Measurements from ENCODE around the gene WDR7. TPM values are rescaled to one million over a fixed set of nuclear protein-coding genes. Genes with fewer than 3 reads are reported as not detected.

The WDR7 gene
- polyA plus RNA-seq, 2 of the 4 experiments (the other 2 are of a cell fraction), result 4.2 to 7.0 TPM

DNA sequence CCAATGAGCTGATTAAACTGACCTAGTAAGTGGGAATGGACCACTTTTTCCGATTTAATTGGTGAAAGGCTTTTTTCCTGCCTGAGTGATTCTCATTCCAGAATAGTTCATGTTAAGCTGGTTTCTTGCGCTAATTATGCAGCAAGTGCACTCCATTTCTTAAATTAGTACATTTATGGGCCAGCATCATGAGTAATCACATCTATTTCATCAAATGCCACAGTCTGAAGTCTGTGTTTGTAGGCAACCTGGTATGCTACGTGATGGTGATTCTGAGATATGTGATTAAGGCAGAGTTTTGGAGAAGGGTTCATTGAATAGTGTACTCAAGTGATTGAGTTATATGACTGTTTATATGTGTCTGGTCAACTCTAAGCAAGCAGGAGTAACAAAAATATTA lies 367.7 kb downstream of the WDR7 start:
- POLR2A ChIA-PET, result no interaction called here
- CTCF ChIA-PET, result interaction anchor here (0.7 kb wide), 1 partner anchor 17 kb away, joined by 3 read pairs; no protein-coding TSS in a partner anchor
- no peak for FAIRE-seq

DNA sequence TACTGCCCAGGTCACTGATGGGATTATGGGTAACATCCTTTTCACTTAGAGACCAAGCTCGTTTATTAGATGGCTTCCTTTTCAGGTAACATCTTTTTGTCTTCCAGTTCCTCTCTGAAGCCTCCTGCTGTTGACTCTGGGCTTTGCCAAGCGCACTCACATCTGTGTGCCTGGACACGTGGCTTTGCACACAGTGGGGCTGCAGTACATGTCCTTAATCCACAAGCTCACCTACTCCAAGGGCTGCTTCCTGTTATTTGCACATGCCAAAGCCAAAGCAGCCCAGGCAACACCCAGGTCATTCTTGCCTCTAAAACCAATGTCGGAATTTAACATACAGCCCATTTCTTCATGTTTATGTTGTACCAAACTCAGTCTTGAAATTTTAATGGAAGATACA lies 371.6 kb downstream of the WDR7 start:
- no peaks in the 10 kb centered on the region for H3K4me1 ChIP-seq
- no peak for FAIRE-seq
- no peak for TF ChIP-seq POLR2AphosphoS2 (conservative IDR thresholded peaks at IDR 0.05; ENCODE audit: low read length)
- DNase-seq (ENCODE audit: low read depth in 1 of 2, low spot score in 1 of 2), result no peak
- H3K9me3 ChIP-seq, result no peaks in the 10 kb centered on the region
- CTCF ChIA-PET, result no interaction called here
- no peak overlapping the region for H3K4me3 ChIP-seq
- POLR2A ChIA-PET, result no interaction called here
- ATAC-seq, result no peak
- 71% methylated on average over 4 of the region's 4 CpGs for WGBS (ENCODE audit: missing lambda C conversion rate)
- no peak overlapping the region for H3K27ac ChIP-seq
- H3K4me2 ChIP-seq, result no peak overlapping the region

More for the DNA sequence above, 367.7 kb downstream of the WDR7 start:
- Histone ChIP-seq H3K4me2 (no peak overlapping the region), H3K27ac (no peak overlapping the region), H3K4me3 (no peak overlapping the region), H3K4me1 (no peaks in the 10 kb centered on the region), H3K9me3 (no peaks in the 10 kb centered on the region)
- 73% methylated on average over 3 of the region's 3 CpGs for WGBS (ENCODE audit: missing lambda C conversion rate)
- no peak for DNase-seq (ENCODE audit: low read depth in 1 of 2, low spot score in 1 of 2)
- TF ChIP-seq MAZ (IDR thresholded peaks at IDR 0.05; ENCODE audit: borderline replicate concordance, low read depth, low read length), result no peak
- TF ChIP-seq HOXA7 (CRISPR knock-in tag; IDR thresholded peaks at IDR 0.05), result no peak
- no peak for TF ChIP-seq TP53 (CRISPR knock-in tag; IDR thresholded peaks at IDR 0.05)
- no peak for TF ChIP-seq HOXB5 (CRISPR knock-in tag; IDR thresholded peaks at IDR 0.05)
- TF ChIP-seq, protein P1, sequence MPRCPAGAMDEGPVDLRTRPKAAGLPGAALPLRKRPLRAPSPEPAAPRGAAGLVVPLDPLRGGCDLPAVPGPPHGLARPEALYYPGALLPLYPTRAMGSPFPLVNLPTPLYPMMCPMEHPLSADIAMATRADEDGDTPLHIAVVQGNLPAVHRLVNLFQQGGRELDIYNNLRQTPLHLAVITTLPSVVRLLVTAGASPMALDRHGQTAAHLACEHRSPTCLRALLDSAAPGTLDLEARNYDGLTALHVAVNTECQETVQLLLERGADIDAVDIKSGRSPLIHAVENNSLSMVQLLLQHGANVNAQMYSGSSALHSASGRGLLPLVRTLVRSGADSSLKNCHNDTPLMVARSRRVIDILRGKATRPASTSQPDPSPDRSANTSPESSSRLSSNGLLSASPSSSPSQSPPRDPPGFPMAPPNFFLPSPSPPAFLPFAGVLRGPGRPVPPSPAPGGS (IDR thresholded peaks at IDR 0.05), result no peak
- TF ChIP-seq RARB (CRISPR knock-in tag; IDR thresholded peaks at IDR 0.05), result no peak
- ATAC-seq, result no peak

DNA sequence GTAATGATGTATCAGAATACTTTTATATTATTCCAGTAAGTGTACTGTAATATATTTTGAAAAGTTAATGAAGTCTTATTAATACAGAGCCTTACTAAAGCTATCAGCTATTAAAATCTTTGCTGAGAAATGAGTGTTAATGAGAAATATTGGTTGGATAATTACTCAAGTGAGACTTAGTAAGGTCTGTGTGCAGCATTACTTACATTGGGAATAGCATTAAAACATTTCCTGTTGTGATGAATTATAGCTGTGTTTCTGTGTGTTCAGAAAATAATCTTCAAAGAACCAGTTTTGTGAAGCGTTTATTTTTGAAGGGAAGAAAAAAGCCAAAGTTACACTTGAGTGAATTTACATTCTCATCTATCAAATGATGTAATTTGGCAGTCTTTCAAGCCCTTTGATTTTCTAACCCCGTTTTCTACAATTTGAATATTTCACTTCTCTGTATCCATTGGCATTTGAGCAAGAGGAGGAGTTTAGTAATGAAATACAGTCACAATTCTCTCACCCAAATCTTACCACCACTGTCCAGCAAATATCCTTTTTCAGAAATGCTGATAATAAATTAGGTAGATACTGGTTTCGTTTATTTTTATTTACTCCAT lies 372.2 kb downstream of the WDR7 start:
- POLR2A ChIA-PET, result no interaction called here
- H3K4me2 ChIP-seq, result no peak overlapping the region
- no peaks in the 10 kb centered on the region for H3K4me1 ChIP-seq
- DNase-seq (ENCODE audit: low read depth in 1 of 2, low spot score in 1 of 2), result no peak
- TF ChIP-seq MAZ (IDR thresholded peaks at IDR 0.05; ENCODE audit: borderline replicate concordance, low read depth, low read length) (no peak), KDM5A (IDR thresholded peaks at IDR 0.05) (no peak), POLR2AphosphoS2 (conservative IDR thresholded peaks at IDR 0.05; ENCODE audit: low read length) (no peak), FOSL2 (IDR thresholded peaks at IDR 0.05) (no peak), FOSL2 (CRISPR knock-in tag; IDR thresholded peaks at IDR 0.05) (no peak), RAD21 (conservative IDR thresholded peaks at IDR 0.05 in 1 of 2, IDR thresholded peaks at IDR 0.05 in 1 of 2) (no peak), ZSCAN20 (CRISPR knock-in tag; IDR thresholded peaks at IDR 0.05) (no peak), PHF8 (IDR thresholded peaks at IDR 0.05; ENCODE audit: borderline replicate concordance, low read depth) (no peak), NR3C1 (IDR thresholded peaks at IDR 0.05) (no peak)
- TF ChIP-seq, protein P1 (IDR thresholded peaks at IDR 0.05), result no peak
- TF ChIP-seq, protein P2, sequence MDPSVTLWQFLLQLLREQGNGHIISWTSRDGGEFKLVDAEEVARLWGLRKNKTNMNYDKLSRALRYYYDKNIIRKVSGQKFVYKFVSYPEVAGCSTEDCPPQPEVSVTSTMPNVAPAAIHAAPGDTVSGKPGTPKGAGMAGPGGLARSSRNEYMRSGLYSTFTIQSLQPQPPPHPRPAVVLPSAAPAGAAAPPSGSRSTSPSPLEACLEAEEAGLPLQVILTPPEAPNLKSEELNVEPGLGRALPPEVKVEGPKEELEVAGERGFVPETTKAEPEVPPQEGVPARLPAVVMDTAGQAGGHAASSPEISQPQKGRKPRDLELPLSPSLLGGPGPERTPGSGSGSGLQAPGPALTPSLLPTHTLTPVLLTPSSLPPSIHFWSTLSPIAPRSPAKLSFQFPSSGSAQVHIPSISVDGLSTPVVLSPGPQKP (IDR thresholded peaks at IDR 0.05; ENCODE audit: low read depth, low read length), result no peak
- TF ChIP-seq, protein P3, sequence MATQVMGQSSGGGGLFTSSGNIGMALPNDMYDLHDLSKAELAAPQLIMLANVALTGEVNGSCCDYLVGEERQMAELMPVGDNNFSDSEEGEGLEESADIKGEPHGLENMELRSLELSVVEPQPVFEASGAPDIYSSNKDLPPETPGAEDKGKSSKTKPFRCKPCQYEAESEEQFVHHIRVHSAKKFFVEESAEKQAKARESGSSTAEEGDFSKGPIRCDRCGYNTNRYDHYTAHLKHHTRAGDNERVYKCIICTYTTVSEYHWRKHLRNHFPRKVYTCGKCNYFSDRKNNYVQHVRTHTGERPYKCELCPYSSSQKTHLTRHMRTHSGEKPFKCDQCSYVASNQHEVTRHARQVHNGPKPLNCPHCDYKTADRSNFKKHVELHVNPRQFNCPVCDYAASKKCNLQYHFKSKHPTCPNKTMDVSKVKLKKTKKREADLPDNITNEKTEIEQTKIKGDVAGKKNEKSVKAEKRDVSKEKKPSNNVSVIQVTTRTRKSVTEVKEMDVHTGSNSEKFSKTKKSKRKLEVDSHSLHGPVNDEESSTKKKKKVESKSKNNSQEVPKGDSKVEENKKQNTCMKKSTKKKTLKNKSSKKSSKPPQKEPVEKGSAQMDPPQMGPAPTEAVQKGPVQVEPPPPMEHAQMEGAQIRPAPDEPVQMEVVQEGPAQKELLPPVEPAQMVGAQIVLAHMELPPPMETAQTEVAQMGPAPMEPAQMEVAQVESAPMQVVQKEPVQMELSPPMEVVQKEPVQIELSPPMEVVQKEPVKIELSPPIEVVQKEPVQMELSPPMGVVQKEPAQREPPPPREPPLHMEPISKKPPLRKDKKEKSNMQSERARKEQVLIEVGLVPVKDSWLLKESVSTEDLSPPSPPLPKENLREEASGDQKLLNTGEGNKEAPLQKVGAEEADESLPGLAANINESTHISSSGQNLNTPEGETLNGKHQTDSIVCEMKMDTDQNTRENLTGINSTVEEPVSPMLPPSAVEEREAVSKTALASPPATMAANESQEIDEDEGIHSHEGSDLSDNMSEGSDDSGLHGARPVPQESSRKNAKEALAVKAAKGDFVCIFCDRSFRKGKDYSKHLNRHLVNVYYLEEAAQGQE (IDR thresholded peaks at IDR 0.05), result no peak
- TF ChIP-seq, protein P4, sequence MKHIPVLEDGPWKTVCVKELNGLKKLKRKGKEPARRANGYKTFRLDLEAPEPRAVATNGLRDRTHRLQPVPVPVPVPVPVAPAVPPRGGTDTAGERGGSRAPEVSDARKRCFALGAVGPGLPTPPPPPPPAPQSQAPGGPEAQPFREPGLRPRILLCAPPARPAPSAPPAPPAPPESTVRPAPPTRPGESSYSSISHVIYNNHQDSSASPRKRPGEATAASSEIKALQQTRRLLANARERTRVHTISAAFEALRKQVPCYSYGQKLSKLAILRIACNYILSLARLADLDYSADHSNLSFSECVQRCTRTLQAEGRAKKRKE (CRISPR knock-in tag; IDR thresholded peaks at IDR 0.05; ENCODE audit: low read depth), result no peak
- CTCF ChIA-PET, result no interaction called here
- WGBS (ENCODE audit: missing lambda C conversion rate), result 51% methylated on average over 3 of the region's 3 CpGs
- ATAC-seq, result no peak
- H3K4me3 ChIP-seq, result no peak overlapping the region
- H3K9me3 ChIP-seq, result no peaks in the 10 kb centered on the region
- H3K27ac ChIP-seq, result no peak overlapping the region
- FAIRE-seq, result no peak

All from A549 (cell line).